ENCODE data around the gene JTB. TPM values are rescaled to one million over a fixed set of nuclear protein-coding genes. Genes with fewer than 3 reads are reported as not detected.

The JTB gene
- total and polyA plus RNA-seq, 2 of the 4 experiments (the other 2 are of a cell fraction), result 123 to 138 TPM

GRCh38 chr1:153956997-153957715, 20.3 kb downstream of the JTB start (continued):
- TF ChIP-seq CTCF (conservative IDR thresholded peaks at IDR 0.05; ENCODE audit: low read depth, low read length), result no peak
- TF ChIP-seq SMC3 (IDR thresholded peaks at IDR 0.05; ENCODE audit: low read depth, low read length), result no peak

DNA sequence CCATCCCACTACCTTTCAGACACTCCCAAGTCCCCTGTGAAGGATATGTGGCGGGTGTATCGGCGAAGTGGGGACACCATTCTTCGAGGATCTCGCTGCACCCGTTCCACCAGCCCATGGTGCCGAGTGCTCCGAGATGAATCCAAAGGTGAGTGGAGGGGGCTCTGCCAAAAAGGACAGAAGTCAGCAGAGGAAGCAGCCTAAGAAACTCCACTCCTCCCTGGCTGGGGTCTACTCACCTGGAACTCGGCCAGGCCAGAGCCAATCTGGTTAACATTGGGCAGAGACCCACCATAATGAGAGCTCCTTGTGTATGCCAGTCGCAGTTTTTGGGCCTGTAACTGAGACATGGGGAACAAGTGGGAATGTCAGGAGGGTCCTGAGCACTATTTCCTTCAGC, 22.6 kb downstream of the JTB start:
- no peak overlapping the region for H3K27ac ChIP-seq (ENCODE audit: insufficient read depth, low read length)
- H2BK20ac ChIP-seq (ENCODE audit: low read depth, low read length), result no peak overlapping the region
- H3K4ac ChIP-seq (ENCODE audit: low read depth, low read length), result no peak overlapping the region
- intact Hi-C loops (cut with micrococcal nuclease) (no loop called here), dilution Hi-C loops (cut with HindIII; ENCODE audit: low sequenced_read_pairs, unreplicated experiment) (no loop called here), in situ Hi-C loops (cut with MboI; ENCODE audit: low sequenced_read_pairs) (loop anchor here (25.0 kb wide), 1 partner anchor 418 kb away; the partner anchor contains the start of genes S100A3, S100A4, S100A5 and S100A6)
- no peak for ATAC-seq (ENCODE audit: low read depth)
- peaks cover 11% of the 10 kb centered on the region; the same call in 1 of the 2 replicates for H3K4me1 ChIP-seq (ENCODE audit: control insufficient read depth, insufficient read depth, low read length)
- H3K9me3 ChIP-seq (ENCODE audit: control insufficient read depth, insufficient read depth, low read length), result no peaks in the 10 kb centered on the region
- no peak overlapping the region for H2AK9ac ChIP-seq (replicated peaks; ENCODE audit: low read depth, low read length, poor library complexity)
- BruUV-seq (replicated peaks), result no TSS peak
- H2AK5ac ChIP-seq (ENCODE audit: low read depth, low read length), result no peak overlapping the region
- no peak overlapping the region for H3K56ac ChIP-seq (ENCODE audit: extremely low read depth, insufficient read depth, low read length)
- H4K20me1 ChIP-seq (ENCODE audit: insufficient read depth, low read length), result peaks cover 41% of the 10 kb centered on the region
- H3K36me3 ChIP-seq (ENCODE audit: control insufficient read depth, insufficient read depth, low read length), result peaks cover 40% of the 10 kb centered on the region
- H3K14ac ChIP-seq (replicated peaks; ENCODE audit: low read depth, low read length), result no peak overlapping the region
- WGBS, 2 experiments (ENCODE audit: extremely low coverage in 2 of 2, insufficient read length in 1 of 2), result no CpG with 5 or more reads among the region's 10 CpGs
- ChIA-PET CTCF (no interaction called here), POLR2A (ENCODE audit: unreplicated experiment) (no interaction called here)
- H3K4me3 ChIP-seq (ENCODE audit: insufficient read depth, low read depth, low read length), result no peak overlapping the region
- H3K9ac ChIP-seq (ENCODE audit: low read depth, low read length), result no peak overlapping the region
- no peak overlapping the region for H2BK15ac ChIP-seq (ENCODE audit: low read depth, low read length)
- H3K9me1 ChIP-seq (ENCODE audit: insufficient read depth, low read length), result peaks cover 14% of the 10 kb centered on the region; the same call in 1 of the 2 replicates
- no peak overlapping the region for H4K5ac ChIP-seq (ENCODE audit: low read depth, low read length)
- no peak overlapping the region for H4K8ac ChIP-seq (ENCODE audit: low read depth in 2 of 2, low read length in 2 of 2)
- no peak for DNase-seq
- H2AFZ ChIP-seq (replicated peaks; ENCODE audit: low read length, poor library complexity), result no peak overlapping the region
- H2BK120ac ChIP-seq (ENCODE audit: low read depth, low read length), result no peak overlapping the region
- no peak overlapping the region for H3K4me2 ChIP-seq (ENCODE audit: low read depth, low read length)
- no peak overlapping the region for H3K23ac ChIP-seq (ENCODE audit: low read depth, low read length)
- no peak overlapping the region for H4K91ac ChIP-seq (ENCODE audit: insufficient read depth, low read depth, low read length)
- H2BK5ac ChIP-seq (ENCODE audit: low read depth, low read length, poor library complexity, severe bottlenecking), result no peak overlapping the region
- no peak overlapping the region for H3K18ac ChIP-seq (ENCODE audit: low read depth, low read length)
- H3K27me3 ChIP-seq (ENCODE audit: control insufficient read depth, insufficient read depth, low read length), result no peaks in the 10 kb centered on the region
- H3K79me1 ChIP-seq (ENCODE audit: low read depth in 1 of 2, low read length in 2 of 2), result peaks cover 24 to 65% of the 10 kb centered on the region in 2 experiments
- no peak for TF ChIP-seq CTCF (conservative IDR thresholded peaks at IDR 0.05; ENCODE audit: low read depth, low read length)
- no peak for TF ChIP-seq USF2 (IDR thresholded peaks at IDR 0.05; ENCODE audit: low read depth, low read length)
- no peak for TF ChIP-seq NFE2L2 (IDR thresholded peaks at IDR 0.05; ENCODE audit: low read depth, low read length)
- TF ChIP-seq CEBPB (IDR thresholded peaks at IDR 0.05; ENCODE audit: low read depth, low read length), result no peak
- no peak for TF ChIP-seq RAD21 (IDR thresholded peaks at IDR 0.05; ENCODE audit: low read length)
- no peak for TF ChIP-seq FOS (IDR thresholded peaks at IDR 0.05; ENCODE audit: low read depth, low read length)
- no peak for TF ChIP-seq MAFK (IDR thresholded peaks at IDR 0.05; ENCODE audit: low read depth, low read length)
- TF ChIP-seq POLR2A (IDR thresholded peaks at IDR 0.05; ENCODE audit: low read depth, low read length), result no peak
- no peak for TF ChIP-seq CHD1 (IDR thresholded peaks at IDR 0.05; ENCODE audit: low read depth, low read length)
- TF ChIP-seq RFX5 (IDR thresholded peaks at IDR 0.05; ENCODE audit: low read depth, low read length), result no peak
- no peak for TF ChIP-seq MAZ (IDR thresholded peaks at IDR 0.05; ENCODE audit: borderline replicate concordance, low read depth, low read length)
- TF ChIP-seq SMC3 (IDR thresholded peaks at IDR 0.05; ENCODE audit: low read depth, low read length), result no peak
